H9 (cell line): ENCODE measurements around the gene SNHG17. TPM values are rescaled to one million over a fixed set of nuclear protein-coding genes. Genes with fewer than 3 reads are reported as not detected.

Experiments
- DNase-seq: peaks from one replicate; pipeline ENCODE4 v3.0.0-alpha.2; 2017
- H2AFZ ChIP-seq: one replicate; pipeline ENCODE4 v1.6.1; 2013; ENCODE audit warnings: mild to moderate bottlenecking, low read length, control low read depth, moderate library complexity
- H2AK5ac ChIP-seq: 2 replicates; pipeline ENCODE4 v1.6.1; 2013; ENCODE audit warnings: low read length, control low read depth, mixed read lengths; ENCODE audit not compliant: insufficient read length
- H2BK120ac ChIP-seq: one replicate; pipeline ENCODE4 v1.6.1; 2013; ENCODE audit warnings: low read depth, mild to moderate bottlenecking, low read length, control low read depth, inconsistent platforms; ENCODE audit not compliant: poor library complexity, severe bottlenecking
- H2BK12ac ChIP-seq: 2 replicates; pipeline ENCODE4 v1.6.1; 2013; ENCODE audit warnings: low read length, control low read depth, mixed read lengths, low read depth; ENCODE audit not compliant: insufficient read length
- H2BK15ac ChIP-seq: 2 replicates; pipeline ENCODE4 v1.6.1; 2013; ENCODE audit warnings: low read depth, low read length, control low read depth
- H2BK20ac ChIP-seq: one replicate; pipeline ENCODE4 v1.6.1; 2013; ENCODE audit warnings: low read depth, mild to moderate bottlenecking, low read length, control low read depth, inconsistent platforms; ENCODE audit not compliant: poor library complexity, severe bottlenecking
- H2BK5ac ChIP-seq: 2 replicates; pipeline ENCODE4 v1.6.1; 2013; ENCODE audit warnings: low read length, control low read depth, mixed read lengths; ENCODE audit not compliant: insufficient read length
- H3K14ac ChIP-seq: 2 replicates; pipeline ENCODE4 v1.6.1; 2013; ENCODE audit warnings: low read length, control low read depth; ENCODE audit not compliant: insufficient read depth
- H3K18ac ChIP-seq: 2 replicates; pipeline ENCODE4 v1.6.1; 2013; ENCODE audit warnings: low read depth, mild to moderate bottlenecking, mixed read lengths, low read length, control low read depth; ENCODE audit not compliant: insufficient read length
- H3K23ac ChIP-seq: 2 replicates; pipeline ENCODE4 v1.6.1; 2013; ENCODE audit warnings: low read length, control low read depth, mixed read lengths, low read depth; ENCODE audit not compliant: insufficient read length
- H3K23me2 ChIP-seq: 2 replicates; pipeline ENCODE4 v1.6.1; 2013; ENCODE audit warnings: low read depth, mild to moderate bottlenecking, mixed read lengths, low read length, control low read depth; ENCODE audit not compliant: insufficient read length, poor library complexity, severe bottlenecking
- H3K27ac ChIP-seq: 2 replicates; pipeline ENCODE4 v1.5.1; 2013; ENCODE audit warnings: low read length, control low read depth, mixed read lengths, low read depth; ENCODE audit not compliant: insufficient read length
- H3K27me3 ChIP-seq: 2 replicates; pipeline ENCODE4 v1.6.1; 2013; ENCODE audit warnings: low read length, control low read depth, inconsistent platforms; ENCODE audit not compliant: insufficient read depth
- H3K4ac ChIP-seq: 2 replicates; pipeline ENCODE4 v1.6.1; 2013; ENCODE audit warnings: low read depth, mild to moderate bottlenecking, control low read depth, inconsistent platforms, low read length, moderate library complexity
- H3K4me1 ChIP-seq: 2 replicates; pipeline ENCODE4 v1.6.1; 2013; ENCODE audit warnings: low read length, control low read depth, inconsistent platforms; ENCODE audit not compliant: insufficient read depth
- H3K4me2 ChIP-seq: 2 replicates; pipeline ENCODE4 v1.6.1; 2013; ENCODE audit warnings: low read length, control low read depth, mixed read lengths; ENCODE audit not compliant: insufficient read length, insufficient read depth
- H3K56ac ChIP-seq: 2 replicates; pipeline ENCODE4 v1.6.1; 2013; ENCODE audit warnings: low read depth, mild to moderate bottlenecking, mixed read lengths, low read length, control low read depth; ENCODE audit not compliant: insufficient read length
- H3K79me1 ChIP-seq: 2 replicates; pipeline ENCODE4 v1.6.1; 2013; ENCODE audit warnings: low read depth, mild to moderate bottlenecking, moderate library complexity, low read length, control low read depth, inconsistent platforms; ENCODE audit not compliant: insufficient read depth, poor library complexity, severe bottlenecking
- H3K79me2 ChIP-seq: 2 replicates; pipeline ENCODE4 v1.6.1; 2013; ENCODE audit warnings: low read length, control low read depth, inconsistent platforms; ENCODE audit not compliant: insufficient read depth
- H3K9ac ChIP-seq: 2 replicates; pipeline ENCODE4 v1.6.1; 2013; ENCODE audit warnings: low read length, control low read depth, mixed read lengths; ENCODE audit not compliant: insufficient read length; ENCODE audit errors: extremely low read depth
- H3K9me3 ChIP-seq: one replicate; pipeline ENCODE4 v1.6.1; 2013; ENCODE audit warnings: low read depth, low read length, inconsistent platforms; ENCODE audit not compliant: control insufficient read depth
- H3T11ph ChIP-seq: one replicate; pipeline ENCODE4 v1.6.1; 2013; ENCODE audit warnings: mild to moderate bottlenecking, low read length, control low read depth, inconsistent platforms
- H4K20me1 ChIP-seq: one replicate; pipeline ENCODE4 v1.6.1; 2013; ENCODE audit not compliant: control insufficient read depth, insufficient read length, insufficient read depth
- H4K5ac ChIP-seq: 2 replicates; pipeline ENCODE4 v1.6.1; 2013; ENCODE audit warnings: low read depth, mild to moderate bottlenecking, mixed read lengths, low read length, control low read depth; ENCODE audit not compliant: insufficient read length
- H4K8ac ChIP-seq: replicated peaks from 2 replicates; pipeline ENCODE4 v1.6.1; 2013; ENCODE audit warnings: low read length, control low read depth, mixed read lengths, low read depth; ENCODE audit not compliant: insufficient read length
- H4K91ac ChIP-seq: 2 replicates; pipeline ENCODE4 v1.6.1; 2013; ENCODE audit warnings: low read depth, mild to moderate bottlenecking, moderate library complexity, mixed read lengths, low read length, control low read depth; ENCODE audit not compliant: insufficient read length
- H3K27ac Mint-ChIP-seq, 3 experiments: 2 replicates in 2 of 3; 3 replicates in 1 of 3; pipeline ENCODE4 v1.8.0; 2020 to 2021; ENCODE audit warnings: mixed read lengths in 3 of 3, mild to moderate bottlenecking in 1 of 3, moderate library complexity in 1 of 3
- H3K27me3 Mint-ChIP-seq: 2 replicates; pipeline ENCODE4 v1.8.0; 2021; ENCODE audit warnings: low read depth, mild to moderate bottlenecking, moderate library complexity, mixed read lengths
- H3K36me3 Mint-ChIP-seq, 3 experiments: 2 replicates in 2 of 3; 3 replicates in 1 of 3; pipeline ENCODE4 v1.8.0; 2020 to 2021; ENCODE audit warnings: low read depth in 3 of 3, mixed read lengths in 3 of 3; ENCODE audit not compliant: insufficient read depth in 1 of 3
- H3K4me1 Mint-ChIP-seq, 2 experiments: 2 replicates each; pipeline ENCODE4 v1.8.0; 2020; ENCODE audit warnings: mixed read lengths in 2 of 2
- H3K4me3 Mint-ChIP-seq, 2 experiments: 2 replicates in 1 of 2; 3 replicates in 1 of 2; pipeline ENCODE4 v1.8.0; 2020 to 2021; ENCODE audit warnings: mild to moderate bottlenecking in 2 of 2, mixed read lengths in 2 of 2, moderate library complexity in 1 of 2
- H3K9me3 Mint-ChIP-seq, 2 experiments: 2 replicates in 1 of 2; 3 replicates in 1 of 2; pipeline ENCODE4 v1.8.0; 2020; ENCODE audit warnings: mild to moderate bottlenecking in 2 of 2, mixed read lengths in 2 of 2, moderate library complexity in 1 of 2
- CTCF ChIP-seq: fragments of 200-600 bp; sonication (generic); conservative IDR thresholded peaks from 3 replicates; pipeline ENCODE4 v1.8.0; 2021; ENCODE audit warnings: antibody characterized with exemption, mild to moderate bottlenecking
- WGBS: extraction: QIAGEN DNeasy Blood & Tissue Kit; methylation state at CpG from one replicate; pipeline ENCODE4 v1.1.7; 2013; ENCODE audit warnings: missing lambda C conversion rate, low lambda C conversion rate, mixed read lengths; ENCODE audit not compliant: insufficient read length; ENCODE audit errors: extremely low coverage; 5-methylcytosine and 5-hydroxymethylcytosine counted together
- total RNA-seq: library from RNA; stranded (reverse); gene quantifications from 2 replicates; pipeline ENCODE4 v1.2.1, GENCODE V29; 2021

SNHG17 gene
- total RNA-seq, 1 experiment from 2014 or later = 70.1 TPM

DNA sequence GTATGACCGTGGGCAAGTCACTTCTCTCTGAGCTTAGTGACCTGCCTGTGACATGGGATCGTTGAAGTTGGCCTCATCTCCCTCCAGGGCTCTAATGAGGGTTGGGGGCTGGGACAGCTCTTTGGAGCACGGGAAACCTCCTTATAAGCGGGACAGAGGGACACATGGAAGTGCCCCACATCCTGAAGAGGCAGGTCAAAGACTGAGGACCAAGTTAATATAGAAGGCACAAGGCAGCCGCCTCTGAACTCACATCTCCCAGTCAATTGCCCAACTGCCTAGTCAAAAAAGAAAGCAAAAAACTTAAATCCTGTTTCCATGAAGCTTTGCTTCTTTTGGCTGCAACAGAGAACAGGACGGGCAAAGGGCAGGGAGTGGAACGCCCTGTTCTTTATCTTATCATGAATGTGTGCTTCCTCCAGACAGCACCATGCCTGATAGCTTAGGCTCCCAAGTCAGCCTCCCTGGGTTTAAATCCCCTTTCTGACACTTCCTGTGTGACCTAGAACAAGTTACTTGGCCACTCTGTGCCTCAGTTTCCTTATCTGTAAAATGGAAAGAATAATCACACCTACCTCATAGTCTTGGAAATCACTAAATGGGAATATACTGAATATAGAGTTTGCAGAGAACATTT is 61.8 kb downstream of the SNHG17 start:
- Histone ChIP-seq H3K4me2 (no peak overlapping the region), H2AK5ac (no peak overlapping the region), H2BK15ac (no peak overlapping the region), H2AFZ (no peak overlapping the region), H2BK5ac (no peak overlapping the region), H3K4me1 (no peaks in the 10 kb centered on the region), H3K27ac (no peak overlapping the region), H2BK12ac (peak overlapping the region; percentile 20), H3T11ph (no peak overlapping the region), H3K18ac (no peak overlapping the region), H3K23me2 (no peaks in the 10 kb centered on the region), H3K79me2 (no peaks in the 10 kb centered on the region), H3K79me1 (no peaks in the 10 kb centered on the region), H3K14ac (0 out of 2 replicates have a peak overlapping the region, but pooled peaks have one; percentile 49), H4K20me1 (no peaks in the 10 kb centered on the region), H4K8ac (no peak overlapping the region), H3K27me3 (no peaks in the 10 kb centered on the region), H3K9me3 (no peaks in the 10 kb centered on the region), H3K4ac (no peak overlapping the region), H4K5ac (no peak overlapping the region), H3K9ac (no peak overlapping the region), H4K91ac (no peak overlapping the region), H2BK20ac (no peak overlapping the region), H2BK120ac (no peak overlapping the region), H3K56ac (no peak overlapping the region), H3K23ac (no peak overlapping the region)
- Mint-ChIP-seq H3K27me3 (peaks cover 11% of the 10 kb centered on the region), H3K9me3 (peaks cover 0 to 2% of the 10 kb centered on the region in 2 experiments; a peak in 1 of 5 replicates), H3K4me3 (no peak overlapping the region), H3K27ac (no peak overlapping the region; a peak in 1 of 7 replicates), H3K36me3 (no peaks in the 10 kb centered on the region; a peak in 1 of 7 replicates), H3K4me1 (peaks cover 16% of the 10 kb centered on the region in 2 experiments)
- WGBS = no CpG with 5 or more reads among the region's 7 CpGs
- TF ChIP-seq CTCF = no peak
- no peak for DNase-seq
